HG02938 (cell line): ENCODE data around the gene FCN1.

Source experiments
- ATAC-seq: cut with Tn5 transposase; IDR thresholded peaks from one replicate; pipeline ENCODE4 v1.9.1; 2021; ENCODE audit warnings: mild to moderate bottlenecking, moderate library complexity; ENCODE audit not compliant: unreplicated experiment

The FCN1 gene

DNA sequence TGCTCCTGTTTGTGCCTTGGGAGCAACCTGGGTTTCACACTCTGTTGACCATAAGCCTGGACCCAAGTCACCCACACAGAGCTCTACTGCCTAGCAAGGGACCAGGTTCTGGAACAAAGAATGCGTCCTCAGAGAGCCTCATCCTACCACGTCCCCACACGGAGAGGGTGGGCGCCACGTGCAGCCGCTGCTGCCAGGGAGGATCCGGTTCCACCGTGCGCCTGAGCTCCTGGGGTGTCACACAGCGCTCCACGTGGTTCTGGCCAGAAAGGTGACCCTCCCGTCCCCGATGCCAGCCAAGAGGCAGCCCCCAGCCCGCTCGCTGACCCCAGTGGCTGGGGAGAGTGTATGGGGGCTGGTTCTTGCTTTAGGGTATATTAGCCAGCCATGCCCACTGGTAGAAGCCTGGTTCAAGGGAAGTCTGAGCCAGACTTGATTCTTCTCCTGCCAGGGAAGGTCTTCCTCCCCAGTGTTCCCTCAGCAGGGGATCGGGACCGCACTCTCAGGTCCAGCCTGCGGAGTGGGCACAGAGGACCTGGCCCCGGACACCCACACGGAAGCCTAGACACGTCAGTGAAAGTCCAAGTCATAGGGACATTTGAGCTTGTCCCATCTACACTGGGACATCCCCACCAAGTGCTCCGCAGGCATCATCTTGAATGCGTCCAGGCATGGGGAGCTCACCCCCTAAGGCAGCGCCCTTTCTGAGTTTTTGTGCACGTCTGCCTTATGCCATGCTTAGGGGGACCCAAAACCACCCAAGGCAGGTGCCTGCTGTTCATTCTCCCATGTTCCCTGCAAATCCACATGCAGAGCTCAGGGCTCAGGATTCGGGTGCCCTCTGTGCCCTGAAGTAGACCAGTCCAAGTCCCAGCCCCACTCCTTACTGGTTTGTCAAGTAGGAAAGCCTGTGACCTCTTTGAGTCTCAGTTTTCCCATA, 2.4 kb downstream of the FCN1 start:
- ATAC-seq: no peak

DNA sequence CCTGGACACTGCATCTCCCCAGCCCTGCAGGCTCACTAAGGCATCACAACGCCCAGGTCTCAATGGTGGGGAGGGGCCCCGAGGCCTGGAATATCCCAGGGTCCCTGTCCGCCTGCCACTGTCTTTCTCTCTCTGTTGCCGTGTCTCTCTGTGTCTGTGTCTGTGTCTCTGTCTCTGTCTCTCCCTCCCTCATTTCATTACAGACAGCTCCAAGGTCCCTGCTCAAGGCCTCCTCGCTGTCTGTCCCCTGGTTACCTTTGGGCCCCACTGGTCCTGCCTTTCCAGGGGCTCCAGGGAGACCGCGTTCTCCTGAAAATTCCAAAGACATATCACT, 3.2 kb downstream of the FCN1 start:
- no peak for ATAC-seq

DNA sequence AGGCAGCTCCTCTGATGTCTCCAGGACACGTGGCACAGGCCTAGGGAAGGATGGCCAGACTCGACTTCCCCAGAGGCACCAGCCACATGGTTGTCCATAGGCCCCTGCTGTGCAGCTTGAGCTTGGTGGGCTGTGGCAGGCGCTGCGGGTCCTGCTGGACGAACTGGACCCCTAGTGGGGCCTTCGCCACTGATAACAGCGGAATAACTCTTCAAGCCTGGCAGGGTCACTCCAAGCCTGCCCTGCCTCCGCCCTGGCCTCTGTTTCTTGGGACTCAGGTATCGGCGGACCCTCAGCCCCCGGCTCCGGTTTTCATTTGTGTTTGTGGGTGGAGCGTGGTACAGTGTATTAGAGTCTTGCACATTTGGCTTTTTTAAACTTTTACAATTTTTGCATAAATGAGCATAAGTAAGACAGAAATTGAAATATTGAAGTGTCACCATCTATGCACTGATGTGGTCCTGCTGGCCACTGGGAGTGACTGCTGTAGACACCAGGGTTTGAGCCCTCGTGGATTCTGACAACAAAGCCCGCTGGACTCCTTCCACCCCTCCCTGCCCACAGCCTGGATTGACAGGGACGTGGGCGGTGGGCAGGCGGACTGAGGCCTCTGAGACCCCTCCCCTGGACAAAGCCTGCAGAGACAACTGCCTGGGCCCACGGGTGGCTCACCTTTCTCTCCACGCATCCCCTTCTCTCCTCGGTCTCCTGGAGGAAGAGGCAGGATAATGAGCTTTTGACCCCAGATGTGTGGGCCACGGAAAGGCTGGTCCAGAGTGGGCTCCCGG, 3.8 kb downstream of the FCN1 start:
- no peak for ATAC-seq

DNA sequence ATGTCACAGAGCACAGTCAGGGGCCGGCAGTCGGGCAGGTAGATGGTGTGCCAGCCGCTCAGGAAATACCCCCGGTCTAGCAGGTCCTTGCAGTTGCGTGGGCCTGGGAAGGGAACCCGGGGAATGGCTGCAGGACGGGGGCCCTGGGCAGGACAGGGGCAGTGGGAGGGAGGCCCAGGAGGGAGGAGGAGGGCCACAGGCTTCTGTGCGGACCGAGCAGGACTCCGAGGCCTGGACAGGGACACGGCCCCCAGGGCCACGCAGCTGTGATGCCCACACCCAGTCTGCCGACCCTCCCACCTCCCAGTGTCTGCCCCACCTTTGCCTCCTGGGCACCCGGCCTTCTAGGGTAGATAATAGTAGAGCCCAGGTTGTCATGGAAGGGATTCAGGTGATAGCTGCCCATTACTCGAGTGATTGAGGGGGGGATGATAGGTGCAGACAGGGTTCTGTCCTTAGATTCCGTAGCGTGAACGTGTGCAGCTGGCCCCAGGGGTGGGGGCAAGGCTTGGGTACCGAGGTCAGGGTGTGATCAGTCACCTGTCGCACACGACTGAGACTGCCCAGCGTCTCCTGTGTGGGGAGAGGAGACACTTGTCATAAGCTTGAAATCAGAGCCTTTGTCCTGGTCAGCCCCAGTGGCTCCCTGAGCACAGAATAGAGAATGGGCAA, 4.5 kb downstream of the FCN1 start:
- no peak for ATAC-seq

DNA sequence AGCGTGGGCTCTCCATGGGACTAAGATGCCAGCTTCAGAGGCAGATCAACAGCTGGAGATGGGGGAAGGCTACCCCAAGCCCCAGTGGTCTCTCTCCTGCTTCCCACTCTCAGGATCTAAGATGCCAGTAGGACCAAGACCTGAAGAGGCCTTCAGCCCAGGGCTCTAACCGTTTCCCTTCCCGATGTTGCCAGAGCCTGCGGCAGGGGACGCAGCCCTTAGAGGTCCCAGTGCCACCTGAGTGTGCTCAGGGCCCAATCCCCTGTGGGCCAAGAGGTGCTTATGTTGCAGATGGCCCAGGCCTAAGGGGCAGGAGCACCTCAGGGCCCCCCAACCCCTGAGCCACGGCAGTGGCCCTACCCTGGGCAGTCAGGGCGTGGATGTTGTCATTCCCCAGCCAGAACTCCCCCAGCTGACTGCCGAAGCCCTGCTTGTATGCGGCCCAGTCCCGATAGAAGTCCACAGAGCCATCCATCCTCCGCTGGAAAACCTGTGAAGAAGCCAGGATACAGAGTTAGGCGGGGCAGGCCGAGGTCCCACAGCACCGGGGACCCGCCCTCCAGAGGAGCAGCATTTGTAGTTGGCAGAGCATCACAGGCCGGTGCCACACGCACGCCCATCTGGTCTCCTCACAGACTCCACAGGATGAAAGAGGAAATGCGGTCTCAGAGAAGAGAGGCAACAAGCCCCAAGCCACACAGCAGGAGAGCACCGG, 5.4 kb downstream of the FCN1 start:
- ATAC-seq: no peak

DNA sequence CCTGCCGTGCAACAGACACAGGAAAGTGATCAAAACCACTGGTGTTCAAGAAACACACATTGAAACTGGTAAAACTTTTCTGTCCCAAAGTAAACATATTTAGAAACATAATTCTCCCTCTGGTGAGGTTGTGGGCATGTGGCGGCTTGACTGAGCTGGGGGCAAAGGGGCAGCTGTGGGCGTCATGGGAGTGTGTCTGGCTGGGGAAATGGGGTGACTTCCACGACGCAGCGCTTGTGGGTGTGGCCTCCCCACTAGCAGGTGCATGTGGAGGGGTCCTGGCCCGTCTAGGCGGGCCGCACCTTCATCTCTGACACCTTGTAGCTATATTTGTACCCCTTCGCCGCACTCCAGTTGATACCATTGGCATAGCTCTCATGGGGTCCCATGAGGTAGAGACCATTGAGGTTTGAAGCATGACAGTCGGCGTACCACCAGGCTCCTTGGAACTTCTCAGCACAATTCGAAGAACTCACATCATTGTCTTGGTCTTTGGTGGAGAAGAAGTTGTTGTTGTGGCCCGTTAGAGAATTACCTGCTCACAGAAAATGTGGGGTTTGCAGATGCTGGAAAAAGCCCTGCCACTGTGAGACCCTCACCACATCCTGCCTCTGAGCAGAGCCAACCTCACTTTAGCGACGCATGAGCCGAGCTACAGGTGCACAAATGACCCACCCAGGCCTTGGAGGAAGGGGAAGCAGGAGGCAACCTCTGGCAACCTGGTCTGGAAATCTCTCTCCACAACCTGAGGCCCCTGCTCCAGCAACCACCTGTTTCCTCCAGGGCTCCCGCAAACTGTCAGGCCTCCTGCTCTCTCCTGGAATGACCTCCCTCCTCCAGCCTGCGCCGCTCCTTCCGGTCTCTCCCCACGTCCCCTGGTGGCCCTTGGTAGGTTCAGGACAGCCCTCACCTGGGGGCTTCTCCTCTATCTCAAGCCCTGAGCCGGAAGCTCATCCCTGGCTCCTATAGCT, 7.9 kb downstream of the FCN1 start:
- ATAC-seq: no peak

DNA sequence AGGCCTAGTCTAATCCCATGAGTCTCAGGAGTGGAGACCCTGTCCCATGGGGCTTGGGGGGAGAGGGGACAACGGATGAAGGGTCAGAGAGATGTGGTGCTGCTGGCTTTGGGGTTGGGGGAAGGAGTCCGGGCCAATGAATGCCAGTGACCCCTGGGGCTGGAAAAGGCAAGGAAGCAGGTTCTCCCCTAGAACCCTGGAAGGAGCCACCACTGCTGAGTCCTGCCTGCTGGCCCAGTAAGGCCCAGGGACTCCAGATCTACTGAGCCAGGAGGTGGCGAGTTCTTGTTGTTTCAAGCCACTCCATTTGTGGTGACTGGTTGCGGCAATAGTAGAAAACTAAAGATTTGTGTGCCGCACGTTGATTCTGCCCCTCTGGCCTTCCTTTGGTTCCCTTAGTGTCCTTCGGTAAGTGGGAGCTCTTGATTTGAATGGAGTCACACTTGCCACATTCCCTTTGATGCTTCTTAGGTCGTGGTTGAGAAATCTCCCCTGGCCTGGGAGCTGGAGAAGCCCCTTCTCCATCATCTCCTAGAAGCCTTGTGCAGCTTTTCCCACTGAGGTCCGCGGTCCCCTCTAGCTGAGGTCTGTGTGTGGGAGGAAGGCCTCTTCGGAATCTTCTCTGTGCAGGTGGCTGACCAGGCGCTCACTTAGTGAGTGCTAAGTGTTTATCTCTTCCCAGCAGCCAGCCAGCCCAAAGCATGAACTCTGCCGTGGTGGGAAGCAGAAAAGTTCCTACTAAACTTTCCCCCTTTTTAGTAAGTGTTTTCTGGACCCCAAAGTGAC, 9.0 kb downstream of the FCN1 start:
- no peak for ATAC-seq

DNA sequence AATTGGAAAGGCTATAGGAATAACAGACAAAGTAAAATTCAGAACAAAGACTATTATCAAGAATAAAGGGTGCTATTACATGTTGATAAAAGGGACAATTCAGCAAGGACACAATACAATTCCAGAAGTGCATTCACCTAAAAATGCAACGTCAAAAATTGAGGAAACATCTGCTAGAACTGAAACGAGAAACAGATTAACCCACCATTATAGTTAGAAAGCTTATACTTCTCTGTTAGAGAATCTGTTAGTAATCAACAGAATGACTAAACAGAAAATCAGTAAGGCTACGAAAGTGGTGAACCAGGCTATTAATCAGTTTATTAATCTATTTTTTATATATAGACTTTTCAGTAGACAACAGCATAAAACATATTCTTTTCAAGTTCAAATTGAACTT, 14.8 kb downstream of the FCN1 start:
- no peak for ATAC-seq

DNA sequence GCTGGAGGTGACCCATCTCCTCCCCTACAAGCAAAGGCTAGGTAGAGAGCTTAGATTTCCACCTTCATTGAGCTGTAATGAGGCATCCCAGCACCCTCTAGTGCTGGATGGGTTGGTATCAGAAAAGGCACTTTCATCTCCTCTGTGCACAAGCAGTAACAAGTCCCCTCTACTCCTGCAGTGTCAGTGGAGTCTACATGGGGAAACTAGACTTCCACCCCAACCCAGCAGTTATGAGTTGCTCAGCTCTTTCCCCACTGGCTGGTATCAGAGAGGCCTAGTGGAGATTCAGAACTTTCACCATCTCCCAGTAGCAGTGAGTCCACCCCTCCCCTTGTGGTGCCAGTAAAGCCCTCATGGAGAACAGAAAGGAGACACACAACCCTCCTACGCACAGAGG, 17.9 kb downstream of the FCN1 start:
- ATAC-seq: no peak

DNA sequence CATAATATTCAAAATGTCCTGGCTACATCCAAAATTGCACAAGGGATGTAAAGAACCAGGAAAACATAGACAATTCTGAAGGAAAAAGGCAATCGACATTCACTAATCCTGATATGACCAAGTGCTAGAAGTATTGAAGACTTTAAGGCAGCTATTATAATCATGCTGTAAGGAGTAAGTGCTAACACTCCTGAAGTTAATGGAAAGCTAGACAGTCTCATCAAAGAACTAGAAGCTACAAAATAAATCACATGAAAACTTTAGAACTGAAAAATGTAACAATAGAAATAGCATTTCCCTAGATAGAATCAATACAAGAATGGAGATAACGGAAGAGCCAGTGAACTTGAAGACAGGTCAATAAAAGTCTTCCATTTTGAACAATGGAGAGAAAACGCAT, 18.5 kb downstream of the FCN1 start:
- no peak for ATAC-seq

DNA sequence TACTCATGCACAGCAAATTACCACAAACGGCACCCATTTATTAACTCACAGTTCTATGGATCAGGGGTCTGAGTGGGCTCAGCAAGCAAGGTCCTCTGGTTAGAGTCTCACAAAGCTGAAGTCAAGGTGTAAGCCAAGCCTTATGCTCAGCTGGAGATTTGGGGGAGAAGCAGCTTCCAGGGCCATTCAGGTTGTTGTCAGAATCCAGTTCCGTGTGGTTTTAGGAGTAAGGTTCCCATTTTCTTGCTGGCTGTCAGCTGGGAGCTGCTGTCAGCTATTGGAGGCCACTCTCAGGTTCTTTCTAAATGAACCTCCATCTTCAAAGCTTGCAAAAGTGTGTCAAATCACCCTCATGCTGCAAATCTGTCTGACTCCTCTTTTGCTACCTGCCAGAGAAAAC, 19.4 kb downstream of the FCN1 start:
- no peak for ATAC-seq

DNA sequence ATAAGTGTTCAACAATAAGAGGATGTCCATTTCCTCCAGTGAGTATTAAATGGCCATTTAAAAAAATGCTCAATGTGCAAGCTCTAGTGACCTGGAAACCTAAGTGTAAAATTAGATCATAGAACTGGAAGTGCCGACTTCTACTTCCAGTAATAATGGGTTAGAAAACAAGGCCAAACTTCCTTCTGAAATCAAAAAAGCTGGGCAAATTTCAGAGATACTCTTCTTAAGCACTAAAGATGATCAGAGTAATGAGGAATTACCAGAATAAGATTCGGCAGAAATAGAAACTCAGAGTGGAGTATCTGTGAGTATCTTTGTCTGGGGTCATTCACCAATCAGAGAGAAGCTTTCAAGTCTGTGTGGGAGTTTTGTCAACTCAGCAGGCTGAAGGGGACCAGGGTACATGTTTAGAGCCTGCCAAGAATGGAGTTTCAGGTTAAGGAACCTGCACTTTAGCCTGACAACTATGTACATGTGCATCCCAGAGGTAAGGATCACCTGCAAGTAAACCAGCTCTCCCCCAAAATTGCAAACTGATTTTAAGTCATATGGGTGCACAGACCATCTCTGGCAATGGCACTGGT, 20.0 kb downstream of the FCN1 start:
- ATAC-seq: no peak

DNA sequence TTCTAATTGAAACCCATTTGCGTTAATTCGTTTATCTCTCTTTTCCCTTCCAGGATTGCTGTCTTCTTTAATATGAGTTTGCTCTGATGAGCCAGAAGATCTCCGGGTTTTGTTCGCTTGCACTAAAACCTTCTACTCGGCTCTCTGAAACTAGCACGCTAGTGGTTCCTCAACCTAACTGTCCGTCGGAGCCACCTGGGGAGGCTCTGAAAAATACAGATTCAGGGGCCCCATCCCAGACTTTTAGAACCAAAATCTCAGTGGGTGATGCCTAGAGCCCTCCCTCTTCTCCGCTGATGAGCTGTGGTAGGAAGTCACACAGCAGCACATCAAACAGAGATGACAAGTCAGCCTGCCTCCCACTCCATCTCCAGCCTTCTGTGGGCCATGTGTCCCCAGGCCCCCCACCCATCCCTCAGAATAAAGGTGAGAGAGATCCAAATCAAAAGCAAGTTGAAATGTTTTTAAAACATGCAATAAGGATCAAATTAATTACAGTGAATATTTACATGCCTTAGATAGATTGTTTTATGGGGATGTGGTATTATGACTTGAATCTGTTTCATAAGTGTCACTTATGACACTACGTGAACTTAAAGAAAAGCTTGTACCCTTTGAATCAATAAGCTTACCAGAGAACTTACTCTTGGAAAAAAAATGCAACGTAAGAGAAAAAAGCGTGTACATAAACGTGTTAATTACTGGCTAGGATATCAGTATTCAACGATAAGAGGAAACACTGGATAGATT, 20.7 kb downstream of the FCN1 start:
- no peak for ATAC-seq

DNA sequence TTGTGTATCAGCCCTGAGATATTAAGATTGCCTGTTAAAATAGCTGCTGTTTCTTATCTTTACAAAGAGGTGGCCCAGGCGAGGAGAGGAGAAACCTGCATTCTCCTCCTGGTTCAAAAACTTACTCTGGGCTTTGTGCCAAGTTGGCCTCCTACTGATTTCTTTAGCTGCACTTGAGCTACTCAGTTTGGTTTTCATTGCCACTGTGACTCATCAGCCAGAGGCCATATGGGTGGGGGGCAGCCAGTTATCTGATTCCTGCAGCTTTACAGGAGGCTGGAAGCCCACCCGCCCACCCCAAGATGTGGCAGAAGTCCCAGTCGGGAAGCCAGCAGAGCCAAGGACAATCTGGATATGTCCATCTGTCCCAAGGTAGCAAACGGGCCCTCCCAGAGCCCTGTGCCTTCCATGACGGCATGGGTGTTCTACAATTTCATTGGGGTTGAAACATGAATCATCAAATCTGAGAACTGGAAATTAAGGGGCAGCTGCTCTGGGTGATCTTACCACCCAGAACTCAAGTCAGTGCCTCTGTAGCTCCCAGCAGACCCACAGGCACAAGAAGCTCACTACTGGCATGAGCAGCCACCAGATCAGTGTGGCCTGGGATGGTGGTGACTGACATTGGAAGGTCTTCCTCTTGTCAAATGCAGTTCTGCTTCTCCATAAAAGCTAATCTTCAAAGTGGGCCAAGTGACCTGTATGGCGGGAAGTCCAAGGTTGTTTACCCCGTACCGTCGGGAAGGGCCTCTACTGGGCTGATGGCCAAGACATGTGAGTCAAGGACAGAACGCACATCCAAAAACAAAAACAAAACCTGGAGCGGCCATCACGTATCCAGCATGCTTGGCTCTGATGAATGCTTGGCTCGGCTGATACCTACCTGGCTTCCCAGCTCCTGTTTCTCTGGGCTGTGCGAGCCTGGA, 21.5 kb downstream of the FCN1 start:
- ATAC-seq: no peak

DNA sequence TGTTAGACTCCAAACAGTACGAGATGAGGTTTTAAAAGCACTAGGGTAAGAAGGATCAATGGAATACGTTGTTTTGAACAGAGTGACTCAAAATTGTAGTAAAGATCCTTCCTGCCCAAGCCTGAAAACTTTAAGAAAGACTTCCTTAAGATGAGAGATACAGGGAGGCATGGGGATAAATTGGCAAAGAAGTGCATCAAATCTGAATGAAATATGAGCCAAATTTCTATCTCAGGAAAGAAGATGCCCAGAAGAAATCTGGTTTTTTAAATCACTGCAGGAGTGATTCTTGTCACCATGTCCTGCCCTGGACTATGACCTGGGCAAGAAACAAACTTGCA, 22.2 kb downstream of the FCN1 start:
- no peak for ATAC-seq

DNA sequence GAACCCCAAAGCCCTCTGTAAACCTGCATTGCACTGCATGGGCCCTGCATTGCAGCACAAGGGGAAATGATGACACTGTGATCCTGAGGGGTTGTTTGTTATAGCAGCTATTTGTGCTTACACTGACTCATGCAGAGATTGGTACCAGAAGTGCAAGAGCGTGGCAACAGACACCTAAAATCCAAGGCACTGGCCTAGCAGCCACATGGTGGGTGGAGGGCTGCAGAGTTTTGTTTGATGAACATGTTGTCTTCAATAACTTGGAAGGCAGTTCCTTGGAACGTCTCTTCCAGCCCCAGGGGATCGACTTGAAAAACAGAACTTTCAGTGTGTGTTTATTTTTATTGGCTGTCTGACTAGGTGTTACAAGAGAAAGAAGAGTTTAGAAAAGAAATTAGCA, 22.6 kb downstream of the FCN1 start:
- no peak for ATAC-seq
